A549 treated with dexamethasone at 1 μM for 4 hours (cell line): ENCODE measurements around the gene EEF1E1. TPM values are rescaled to one million over a fixed set of nuclear protein-coding genes. Genes with fewer than 3 reads are reported as not detected.

Experiments
- total RNA-seq: library from RNA; stranded (reverse); fragments of 200-300 nt; extraction: Qiagen RNA extraction; gene quantifications from 5 replicates; pipeline ENCODE4 v1.2.3, GENCODE V29; 2022

EEF1E1 gene
- 53.0 to 105 TPM (median 54.9 TPM) in 5 replicates for total RNA-seq

GRCh38 chr6:8102122-8102958 is at the start of gene EEF1E1:
TSS of gene EEF1E1 (minus strand) at chr6:8102548. CDS start at chr6:8102521, 27 bp downstream.

GRCh38 chr6:8063761-8064637 is 38.3 kb downstream of the EEF1E1 start, which contains the start of gene BLOC1S5:
TSS of gene BLOC1S5 (minus strand) at chr6:8064389. CDS start at chr6:8064376, 13 bp downstream.

Other genes with a start within 250 kb of the EEF1E1 start
- gene TXNDC5, start 191.8 kb downstream of the EEF1E1 start, total RNA-seq = 119 to 143 TPM (median 139 TPM) in 5 replicates
- 5.7 to 10.0 TPM (median 7.8 TPM) in 5 replicates for gene BLOC1S5, start 38.2 kb downstream of the EEF1E1 start, total RNA-seq